ENCODE data around the gene FAM118B.

The FAM118B gene

DNA sequence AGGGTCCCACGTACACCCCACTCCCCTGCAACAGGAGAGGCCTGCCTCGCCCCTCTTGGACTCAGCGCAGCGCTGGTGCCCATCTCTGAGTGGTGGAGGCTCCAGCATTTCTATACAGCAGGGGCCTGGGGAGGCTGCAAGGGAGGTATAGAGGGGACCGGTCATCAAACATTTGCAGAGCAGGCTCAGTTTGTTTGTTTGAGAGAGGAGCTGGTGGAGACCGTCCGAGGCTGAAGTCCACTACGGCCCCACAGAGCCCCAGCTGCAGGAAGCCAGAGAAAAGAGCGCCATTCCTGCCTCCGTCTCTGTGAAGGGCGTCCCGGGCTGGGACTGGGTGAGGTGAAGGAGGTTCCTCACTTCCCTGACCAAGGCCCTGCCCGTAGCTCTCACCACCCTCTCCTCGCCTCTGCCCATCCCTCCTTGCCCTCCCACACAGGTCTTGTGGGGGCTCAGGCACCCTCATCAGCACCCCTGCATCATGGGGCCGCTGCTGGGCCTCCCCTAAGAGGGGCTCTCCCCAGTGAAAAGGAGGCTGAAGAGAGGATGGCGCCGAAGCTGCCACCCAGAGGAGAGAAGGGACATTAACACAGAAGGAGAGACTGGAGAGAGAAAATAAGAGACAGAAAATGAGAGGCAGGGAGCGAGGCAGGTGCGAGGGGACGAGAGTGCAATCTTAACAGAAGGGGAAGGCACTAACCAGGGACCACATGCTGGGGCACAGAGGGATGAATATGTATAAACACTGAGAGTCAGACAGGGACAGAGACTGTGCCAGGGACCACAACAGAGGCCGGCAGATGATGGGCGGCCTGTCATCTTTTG lies 24.7 kb upstream of the FAM118B start:
- peak; percentile 16 for DNase-seq

DNA sequence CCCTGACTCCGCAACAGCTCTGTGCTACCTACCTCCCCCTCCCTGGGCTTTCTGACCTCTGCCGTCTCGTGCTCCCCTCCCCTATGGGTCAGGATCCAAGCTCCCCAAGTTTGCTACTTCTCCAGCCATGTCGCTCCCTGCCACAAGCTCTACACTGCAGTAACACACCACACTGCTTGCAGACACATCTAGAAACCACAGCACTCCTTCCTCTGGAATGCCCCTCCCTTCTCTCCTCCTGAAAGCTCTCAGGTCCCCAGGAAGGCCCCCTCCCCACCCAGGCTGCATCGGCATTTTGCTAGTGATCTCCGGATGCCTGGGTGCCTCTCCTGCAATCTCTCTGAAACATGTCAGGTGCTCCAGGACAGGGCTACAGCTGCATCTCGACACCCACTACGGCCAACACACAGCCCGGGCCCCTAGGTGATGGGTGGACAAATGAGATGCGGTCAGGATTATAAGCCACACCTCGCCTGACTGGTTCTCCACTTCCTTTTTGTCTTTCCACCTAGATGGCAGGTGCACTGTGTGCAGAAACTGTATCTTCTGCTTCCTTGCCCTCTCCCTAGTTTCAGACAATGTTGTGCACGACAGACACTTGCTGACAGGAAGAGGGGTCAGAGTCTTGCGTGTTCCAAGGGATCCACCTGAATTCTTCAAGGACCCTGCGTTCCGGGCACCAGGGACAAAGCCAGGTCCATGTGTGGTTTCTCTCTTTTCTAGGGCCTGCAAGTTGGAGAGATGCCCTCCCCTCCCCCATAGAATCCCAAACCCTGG lies 23.1 kb upstream of the FAM118B start:
- DNase-seq, result peak; percentile 23

- no peak for DNase-seq
Observed at GRCh38 chr11:126189109-126189929, 22.3 kb upstream of the FAM118B start.

DNA sequence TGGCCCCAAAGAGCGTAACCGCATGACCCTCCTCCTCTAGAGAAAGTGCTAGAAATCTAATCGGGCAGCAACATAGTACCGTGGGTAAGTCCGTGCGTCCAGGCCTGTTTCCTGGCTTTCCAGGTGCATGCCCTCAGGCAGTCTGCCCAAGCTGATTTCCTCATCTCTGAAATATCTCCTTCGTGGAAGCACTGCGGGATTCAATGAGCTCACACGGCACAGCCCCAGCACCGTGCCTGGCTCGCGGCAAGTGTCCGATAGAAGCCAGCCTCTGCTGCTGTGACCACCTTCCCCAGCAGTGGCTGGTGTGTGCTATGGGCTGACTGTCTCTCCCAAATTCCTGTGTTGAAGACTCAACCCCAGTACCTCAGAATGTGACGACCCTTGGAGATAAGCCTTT lies 20.8 kb upstream of the FAM118B start:
- DNase-seq, result no peak

GRCh38 chr11:126191379-126192073 lies 20.1 kb upstream of the FAM118B start:
- no peak for DNase-seq

DNA sequence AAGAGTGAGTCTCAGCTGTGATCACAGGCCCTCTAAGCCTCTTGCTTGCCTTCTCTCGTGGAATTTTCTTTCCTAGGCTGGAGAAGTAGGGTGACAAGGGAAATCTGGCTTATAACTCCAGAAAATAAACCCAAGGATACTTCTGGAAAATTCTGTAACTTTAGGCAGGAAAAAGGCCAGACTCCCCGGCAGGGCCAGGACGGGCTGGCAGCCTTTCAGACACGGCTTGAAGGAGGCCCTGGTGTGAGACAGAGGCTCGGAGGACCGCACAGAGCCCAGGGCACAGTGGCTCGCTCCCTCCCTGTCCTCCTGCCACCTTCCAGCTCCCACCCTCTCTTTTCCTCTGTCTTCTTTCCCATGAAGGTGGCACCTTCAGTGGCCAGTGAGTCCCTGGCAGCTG lies 19.2 kb upstream of the FAM118B start:
- no peak for DNase-seq

- no peak for DNase-seq
Observed at GRCh38 chr11:126193038-126193478, 18.5 kb upstream of the FAM118B start.

DNA sequence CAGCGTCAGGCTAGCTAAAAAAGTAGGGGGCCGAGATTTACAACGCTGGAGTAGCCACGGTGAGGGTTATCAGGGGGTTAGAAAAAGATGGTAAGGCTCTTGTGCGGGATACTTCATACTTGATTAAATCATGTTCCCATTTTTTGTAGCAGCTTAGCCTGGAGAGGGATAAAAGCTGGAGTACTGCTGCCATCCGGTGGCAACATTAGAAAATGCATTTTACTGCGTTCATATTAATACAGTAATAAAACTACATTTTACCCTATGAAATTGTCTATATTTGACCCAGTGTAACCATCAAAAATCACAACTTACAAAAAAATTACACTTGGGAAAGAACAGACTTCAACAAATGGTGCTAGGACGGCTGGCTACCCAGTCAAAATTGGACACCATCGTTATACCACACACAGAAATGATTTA lies 17.4 kb upstream of the FAM118B start:
- DNase-seq, result peak; percentile 77

GRCh38 chr11:126195119-126195518 lies 16.5 kb upstream of the FAM118B start:
- no peak for DNase-seq

GRCh38 chr11:126197277-126197939 lies 14.2 kb upstream of the FAM118B start:
- peak; percentile 52 for DNase-seq

DNA sequence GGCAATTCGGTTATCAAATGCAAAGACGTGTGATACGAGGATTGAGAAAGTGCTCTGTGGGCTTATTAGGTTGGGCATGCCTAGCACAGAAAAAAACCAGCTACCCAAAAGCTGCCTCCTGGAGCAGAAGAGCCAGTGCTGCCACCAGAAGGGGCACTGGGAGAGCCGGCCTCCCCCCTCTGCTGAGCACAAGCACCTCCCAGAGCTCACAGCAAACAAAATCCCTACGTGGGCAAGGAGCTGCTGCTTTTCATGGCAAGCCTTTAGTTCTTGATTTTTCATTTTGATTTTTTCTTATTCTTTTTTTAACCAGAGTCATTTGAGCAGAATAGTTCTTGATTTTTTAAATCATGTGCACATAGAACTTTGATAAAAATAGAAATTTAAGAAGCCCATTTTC lies 12.9 kb upstream of the FAM118B start:
- no peak for DNase-seq

- DNase-seq, result no peak
Observed at GRCh38 chr11:126202646-126203359, 8.8 kb upstream of the FAM118B start.

DNA sequence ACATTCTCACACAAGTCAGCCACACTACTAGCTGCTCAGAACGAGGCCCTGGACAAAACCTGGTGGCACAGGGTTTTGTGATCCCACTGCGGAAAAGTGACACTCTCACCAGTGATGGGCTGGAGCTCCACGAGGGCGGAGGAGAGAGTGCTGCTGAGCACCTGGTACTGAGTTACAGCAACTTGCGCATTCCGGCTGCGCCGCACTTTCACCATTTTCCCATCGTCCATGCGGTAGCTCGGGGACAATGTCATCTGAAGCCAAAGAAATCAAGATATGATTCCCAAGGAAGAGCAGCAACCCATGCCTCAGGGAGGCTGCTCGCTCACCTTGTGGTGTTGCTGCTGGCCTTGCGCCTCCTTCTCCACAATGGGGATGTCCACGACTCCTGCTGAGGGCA lies 6.2 kb upstream of the FAM118B start:
- no peak for DNase-seq

- no peak for DNase-seq
Observed at GRCh38 chr11:126207896-126208295, 3.7 kb upstream of the FAM118B start.

- no peak for DNase-seq
Observed at GRCh38 chr11:126210871-126211235, 729 bp upstream of the FAM118B start.

- peak; percentile 39 for DNase-seq
Observed at GRCh38 chr11:126212089-126212660, 593 bp downstream of the FAM118B start.

- DNase-seq, result no peak
Observed at GRCh38 chr11:126214441-126214840, 2.9 kb downstream of the FAM118B start.

- DNase-seq, result no peak
Observed at GRCh38 chr11:126214841-126215240, 3.3 kb downstream of the FAM118B start.

DNA sequence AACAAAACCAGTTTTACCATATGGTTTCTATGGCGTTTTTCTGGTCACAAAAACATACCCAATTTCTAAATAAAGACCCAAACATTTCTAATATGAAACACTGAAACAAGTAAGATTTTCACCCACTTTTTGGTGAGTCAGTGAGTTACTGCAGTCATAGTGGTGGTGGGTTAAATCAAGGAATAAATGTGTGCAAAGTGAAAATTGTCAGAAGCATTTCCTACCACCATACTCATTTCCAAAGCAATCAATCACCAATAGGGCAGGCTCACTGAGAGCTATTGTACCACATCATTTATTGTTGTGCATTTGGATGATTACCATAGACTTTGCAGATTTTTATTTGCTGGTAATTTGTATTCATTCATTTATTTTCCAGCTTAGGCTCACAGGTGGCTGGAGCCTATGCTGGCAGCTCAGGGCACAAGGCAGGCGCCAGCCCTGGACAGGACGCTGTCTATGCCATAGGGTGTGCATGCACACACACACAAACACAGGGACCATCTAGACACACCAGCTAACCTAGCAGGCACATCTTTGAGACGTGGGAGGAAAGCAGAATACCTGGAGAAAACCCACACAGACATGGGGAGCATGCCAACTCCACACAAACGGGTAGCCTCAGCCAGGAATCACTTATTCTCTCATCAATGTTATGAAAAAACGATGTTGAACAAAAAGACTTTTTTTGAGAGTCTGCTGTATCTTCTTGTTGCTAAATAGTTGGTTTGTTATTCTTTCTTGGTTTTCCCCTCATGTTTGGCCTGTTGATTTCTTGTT lies 5.1 kb downstream of the FAM118B start:
- no peak for DNase-seq

- DNase-seq, result no peak
Observed at GRCh38 chr11:126217491-126217890, 5.9 kb downstream of the FAM118B start.
